Kasumi-1 (cell line): ENCODE measurements around the gene OLFML2B.
A peak's percentile ranks its signal among the peaks of the same experiment; 100 is the strongest.
"Not testable (repeated sequence)": the region's sequence is repeated elsewhere in the genome, so short reads cannot be mapped to it uniquely, and the experiment has no call there.

Experiments
- DNase-seq, 2 experiments: peaks; one replicate each; lab custom pipeline; 2025; lab: John Stamatoyannopoulos, UW

OLFML2B gene

GRCh38 chr1:162035241-162035640 lies 11.6 kb upstream of the OLFML2B start:
- DNase-seq, result no peak

- no peak for DNase-seq
Measured at GRCh38 chr1:162033428-162033827, 9.8 kb upstream of the OLFML2B start.

GRCh38 chr1:162030759-162031280 lies 7.2 kb upstream of the OLFML2B start:
- no peak for DNase-seq

- DNase-seq, result no peak
Measured at GRCh38 chr1:162029157-162029556, 5.5 kb upstream of the OLFML2B start.

GRCh38 chr1:162028726-162029125 lies 5.1 kb upstream of the OLFML2B start:
- peak in 1 of 2 experiments; percentile 17 for DNase-seq

GRCh38 chr1:162026881-162027280 lies 3.2 kb upstream of the OLFML2B start:
- no peak for DNase-seq

GRCh38 chr1:162025541-162025940 lies 1.9 kb upstream of the OLFML2B start:
- DNase-seq, result no peak

GRCh38 chr1:162023181-162023546 lies 505 bp downstream of the OLFML2B start:
- no peak for DNase-seq

- DNase-seq, result no peak
Measured at GRCh38 chr1:162022626-162023025, 1.0 kb downstream of the OLFML2B start.

GRCh38 chr1:162021124-162021523 lies 2.5 kb downstream of the OLFML2B start:
- no peak for DNase-seq

- no peak for DNase-seq
Measured at GRCh38 chr1:162020150-162020549, 3.5 kb downstream of the OLFML2B start.

GRCh38 chr1:162019446-162019845 lies 4.2 kb downstream of the OLFML2B start:
- DNase-seq, result no peak

- no peak for DNase-seq
Measured at GRCh38 chr1:162019006-162019405, 4.7 kb downstream of the OLFML2B start.

GRCh38 chr1:162018418-162018817 lies 5.3 kb downstream of the OLFML2B start:
- DNase-seq, result no peak

GRCh38 chr1:162017791-162018190 lies 5.9 kb downstream of the OLFML2B start:
- not testable (repeated sequence) for DNase-seq

GRCh38 chr1:162016631-162017030 lies 7.0 kb downstream of the OLFML2B start:
- DNase-seq, result no peak

GRCh38 chr1:162015196-162015595 lies 8.5 kb downstream of the OLFML2B start:
- DNase-seq, result no peak

- DNase-seq, result no peak
Measured at GRCh38 chr1:162014202-162014601, 9.5 kb downstream of the OLFML2B start.

GRCh38 chr1:162013289-162013688 lies 10.4 kb downstream of the OLFML2B start:
- no peak for DNase-seq

GRCh38 chr1:162011337-162012012 lies 12.2 kb downstream of the OLFML2B start:
- no peak for DNase-seq

- no peak for DNase-seq
Measured at GRCh38 chr1:162010175-162010506, 13.5 kb downstream of the OLFML2B start.

GRCh38 chr1:162009501-162010174 lies 14.0 kb downstream of the OLFML2B start:
- no peak for DNase-seq

GRCh38 chr1:162008799-162009198 lies 14.9 kb downstream of the OLFML2B start:
- no peak for DNase-seq

GRCh38 chr1:162007466-162007865 lies 16.2 kb downstream of the OLFML2B start:
- no peak for DNase-seq
